ENCODE measurements around the gene ZNF445. TPM values are rescaled to one million over a fixed set of nuclear protein-coding genes. Genes with fewer than 3 reads are reported as not detected.

The ZNF445 gene
- total and polyA plus RNA-seq, 2 of the 8 experiments (the other 6 are each of a cell fraction or from before 2014, with no cell fraction given), result 3.3 to 26.3 TPM

- TF ChIP-seq ATF3 (IDR thresholded peaks at IDR 0.05; ENCODE audit: insufficient read depth, low read depth, low read length), result no peak
- TF ChIP-seq GABPA (IDR thresholded peaks at IDR 0.05; ENCODE audit: borderline replicate concordance, insufficient read depth, low read length), result no peak
Observed at GRCh38 chr3:44495636-44496415, 18.4 kb upstream of the ZNF445 start (continued).
